H9 (cell line): ENCODE measurements around the gene IMMP2L. TPM values are rescaled to one million over a fixed set of nuclear protein-coding genes. Genes with fewer than 3 reads are reported as not detected.

Experiments used
- DNase-seq: peaks from one replicate; pipeline ENCODE4 v3.0.0-alpha.2; 2017
- H2AFZ ChIP-seq: one replicate; pipeline ENCODE4 v1.6.1; 2013; ENCODE audit warnings: mild to moderate bottlenecking, low read length, control low read depth, moderate library complexity
- H2AK5ac ChIP-seq: 2 replicates; pipeline ENCODE4 v1.6.1; 2013; ENCODE audit warnings: low read length, control low read depth, mixed read lengths; ENCODE audit not compliant: insufficient read length
- H2BK120ac ChIP-seq: one replicate; pipeline ENCODE4 v1.6.1; 2013; ENCODE audit warnings: low read depth, mild to moderate bottlenecking, low read length, control low read depth, inconsistent platforms; ENCODE audit not compliant: poor library complexity, severe bottlenecking
- H2BK12ac ChIP-seq: 2 replicates; pipeline ENCODE4 v1.6.1; 2013; ENCODE audit warnings: low read length, control low read depth, mixed read lengths, low read depth; ENCODE audit not compliant: insufficient read length
- H2BK15ac ChIP-seq: 2 replicates; pipeline ENCODE4 v1.6.1; 2013; ENCODE audit warnings: low read depth, low read length, control low read depth
- H2BK20ac ChIP-seq: one replicate; pipeline ENCODE4 v1.6.1; 2013; ENCODE audit warnings: low read depth, mild to moderate bottlenecking, low read length, control low read depth, inconsistent platforms; ENCODE audit not compliant: poor library complexity, severe bottlenecking
- H2BK5ac ChIP-seq: 2 replicates; pipeline ENCODE4 v1.6.1; 2013; ENCODE audit warnings: low read length, control low read depth, mixed read lengths; ENCODE audit not compliant: insufficient read length
- H3K14ac ChIP-seq: 2 replicates; pipeline ENCODE4 v1.6.1; 2013; ENCODE audit warnings: low read length, control low read depth; ENCODE audit not compliant: insufficient read depth
- H3K18ac ChIP-seq: 2 replicates; pipeline ENCODE4 v1.6.1; 2013; ENCODE audit warnings: low read depth, mild to moderate bottlenecking, mixed read lengths, low read length, control low read depth; ENCODE audit not compliant: insufficient read length
- H3K23ac ChIP-seq: 2 replicates; pipeline ENCODE4 v1.6.1; 2013; ENCODE audit warnings: low read length, control low read depth, mixed read lengths, low read depth; ENCODE audit not compliant: insufficient read length
- H3K23me2 ChIP-seq: 2 replicates; pipeline ENCODE4 v1.6.1; 2013; ENCODE audit warnings: low read depth, mild to moderate bottlenecking, mixed read lengths, low read length, control low read depth; ENCODE audit not compliant: insufficient read length, poor library complexity, severe bottlenecking
- H3K27ac ChIP-seq: 2 replicates; pipeline ENCODE4 v1.5.1; 2013; ENCODE audit warnings: low read length, control low read depth, mixed read lengths, low read depth; ENCODE audit not compliant: insufficient read length
- H3K27me3 ChIP-seq: 2 replicates; pipeline ENCODE4 v1.6.1; 2013; ENCODE audit warnings: low read length, control low read depth, inconsistent platforms; ENCODE audit not compliant: insufficient read depth
- H3K4ac ChIP-seq: 2 replicates; pipeline ENCODE4 v1.6.1; 2013; ENCODE audit warnings: low read depth, mild to moderate bottlenecking, control low read depth, inconsistent platforms, low read length, moderate library complexity
- H3K4me1 ChIP-seq: 2 replicates; pipeline ENCODE4 v1.6.1; 2013; ENCODE audit warnings: low read length, control low read depth, inconsistent platforms; ENCODE audit not compliant: insufficient read depth
- H3K4me2 ChIP-seq: 2 replicates; pipeline ENCODE4 v1.6.1; 2013; ENCODE audit warnings: low read length, control low read depth, mixed read lengths; ENCODE audit not compliant: insufficient read length, insufficient read depth
- H3K56ac ChIP-seq: 2 replicates; pipeline ENCODE4 v1.6.1; 2013; ENCODE audit warnings: low read depth, mild to moderate bottlenecking, mixed read lengths, low read length, control low read depth; ENCODE audit not compliant: insufficient read length
- H3K79me1 ChIP-seq: 2 replicates; pipeline ENCODE4 v1.6.1; 2013; ENCODE audit warnings: low read depth, mild to moderate bottlenecking, moderate library complexity, low read length, control low read depth, inconsistent platforms; ENCODE audit not compliant: insufficient read depth, poor library complexity, severe bottlenecking
- H3K79me2 ChIP-seq: 2 replicates; pipeline ENCODE4 v1.6.1; 2013; ENCODE audit warnings: low read length, control low read depth, inconsistent platforms; ENCODE audit not compliant: insufficient read depth
- H3K9ac ChIP-seq: 2 replicates; pipeline ENCODE4 v1.6.1; 2013; ENCODE audit warnings: low read length, control low read depth, mixed read lengths; ENCODE audit not compliant: insufficient read length; ENCODE audit errors: extremely low read depth
- H3K9me3 ChIP-seq: one replicate; pipeline ENCODE4 v1.6.1; 2013; ENCODE audit warnings: low read depth, low read length, inconsistent platforms; ENCODE audit not compliant: control insufficient read depth
- H3T11ph ChIP-seq: one replicate; pipeline ENCODE4 v1.6.1; 2013; ENCODE audit warnings: mild to moderate bottlenecking, low read length, control low read depth, inconsistent platforms
- H4K20me1 ChIP-seq: one replicate; pipeline ENCODE4 v1.6.1; 2013; ENCODE audit not compliant: control insufficient read depth, insufficient read length, insufficient read depth
- H4K5ac ChIP-seq: 2 replicates; pipeline ENCODE4 v1.6.1; 2013; ENCODE audit warnings: low read depth, mild to moderate bottlenecking, mixed read lengths, low read length, control low read depth; ENCODE audit not compliant: insufficient read length
- H4K8ac ChIP-seq: replicated peaks from 2 replicates; pipeline ENCODE4 v1.6.1; 2013; ENCODE audit warnings: low read length, control low read depth, mixed read lengths, low read depth; ENCODE audit not compliant: insufficient read length
- H4K91ac ChIP-seq: 2 replicates; pipeline ENCODE4 v1.6.1; 2013; ENCODE audit warnings: low read depth, mild to moderate bottlenecking, moderate library complexity, mixed read lengths, low read length, control low read depth; ENCODE audit not compliant: insufficient read length
- H3K27ac Mint-ChIP-seq, 3 experiments: 2 replicates in 2 of 3; 3 replicates in 1 of 3; pipeline ENCODE4 v1.8.0; 2020 to 2021; ENCODE audit warnings: mixed read lengths in 3 of 3, mild to moderate bottlenecking in 1 of 3, moderate library complexity in 1 of 3
- H3K27me3 Mint-ChIP-seq: 2 replicates; pipeline ENCODE4 v1.8.0; 2021; ENCODE audit warnings: low read depth, mild to moderate bottlenecking, moderate library complexity, mixed read lengths
- H3K36me3 Mint-ChIP-seq, 3 experiments: 2 replicates in 2 of 3; 3 replicates in 1 of 3; pipeline ENCODE4 v1.8.0; 2020 to 2021; ENCODE audit warnings: low read depth in 3 of 3, mixed read lengths in 3 of 3; ENCODE audit not compliant: insufficient read depth in 1 of 3
- H3K4me1 Mint-ChIP-seq, 2 experiments: 2 replicates each; pipeline ENCODE4 v1.8.0; 2020; ENCODE audit warnings: mixed read lengths in 2 of 2
- H3K4me3 Mint-ChIP-seq, 2 experiments: 2 replicates in 1 of 2; 3 replicates in 1 of 2; pipeline ENCODE4 v1.8.0; 2020 to 2021; ENCODE audit warnings: mild to moderate bottlenecking in 2 of 2, mixed read lengths in 2 of 2, moderate library complexity in 1 of 2
- H3K9me3 Mint-ChIP-seq, 2 experiments: 2 replicates in 1 of 2; 3 replicates in 1 of 2; pipeline ENCODE4 v1.8.0; 2020; ENCODE audit warnings: mild to moderate bottlenecking in 2 of 2, mixed read lengths in 2 of 2, moderate library complexity in 1 of 2
- WGBS: extraction: QIAGEN DNeasy Blood & Tissue Kit; methylation state at CpG from one replicate; pipeline ENCODE4 v1.1.7; 2013; ENCODE audit warnings: missing lambda C conversion rate, low lambda C conversion rate, mixed read lengths; ENCODE audit not compliant: insufficient read length; ENCODE audit errors: extremely low coverage; 5-methylcytosine and 5-hydroxymethylcytosine counted together
- total RNA-seq: library from RNA; stranded (reverse); gene quantifications from 2 replicates; pipeline ENCODE4 v1.2.1, GENCODE V29; 2021
- TF ChIP-seq, protein P1 (sequence below): fragments of 200-600 bp; sonication (generic); conservative IDR thresholded peaks from 3 replicates; pipeline ENCODE4 v1.8.0; 2021; ENCODE audit warnings: antibody characterized with exemption, mild to moderate bottlenecking

Gene IMMP2L
- total RNA-seq, 1 experiment from 2014 or later = 14.7 TPM

DNA sequence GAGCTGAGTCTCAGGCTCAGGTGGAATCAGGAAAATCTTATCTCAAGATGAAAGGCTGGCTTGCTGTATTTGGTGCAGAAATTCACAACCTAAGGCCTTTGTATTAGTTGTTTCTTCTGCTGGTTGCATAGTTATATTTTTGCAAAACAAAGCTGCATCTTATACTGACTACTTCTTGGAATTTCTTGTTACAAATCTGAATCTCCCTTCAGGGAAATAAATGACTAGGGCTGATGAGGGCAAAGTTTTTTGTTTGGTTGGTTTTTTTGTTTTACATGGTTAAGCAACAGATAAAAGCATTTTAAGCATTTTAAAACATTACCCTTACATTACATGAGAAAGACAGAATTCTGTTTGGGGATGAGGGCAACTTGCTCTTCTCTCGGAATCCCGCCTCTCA, 485.3 kb downstream of the IMMP2L start:
- H3K27me3 Mint-ChIP-seq = no peaks in the 10 kb centered on the region
- no CpG with 5 or more reads among the region's 2 CpGs for WGBS
- no peaks in the 10 kb centered on the region; the same call in 1 of the 2 replicates for H3K4me1 ChIP-seq

More for the DNA sequence above, 485.3 kb downstream of the IMMP2L start:
- Histone ChIP-seq H3K27ac (no peak overlapping the region), H4K91ac (no peak overlapping the region), H3K4me2 (no peak overlapping the region), H3K27me3 (no peaks in the 10 kb centered on the region), H4K8ac (no peak overlapping the region), H3K23me2 (no peaks in the 10 kb centered on the region), H4K5ac (no peak overlapping the region), H2BK5ac (no peak overlapping the region), H2AFZ (no peak overlapping the region), H2BK120ac (no peak overlapping the region), H3K14ac (no peak overlapping the region), H3K9me3 (no peaks in the 10 kb centered on the region), H3K9ac (no peak overlapping the region), H3K18ac (no peak overlapping the region), H3T11ph (no peak overlapping the region), H2BK15ac (no peak overlapping the region), H3K23ac (no peak overlapping the region), H3K79me2 (no peaks in the 10 kb centered on the region), H4K20me1 (no peaks in the 10 kb centered on the region), H3K4ac (no peak overlapping the region), H3K56ac (no peak overlapping the region), H2AK5ac (no peak overlapping the region), H2BK20ac (no peak overlapping the region), H2BK12ac (no peak overlapping the region), H3K79me1 (no peaks in the 10 kb centered on the region)
- Mint-ChIP-seq H3K4me1 (peaks cover 23 to 28% of the 10 kb centered on the region in 2 experiments), H3K4me3 (no peak overlapping the region), H3K36me3 (no peaks in the 10 kb centered on the region), H3K9me3 (no peaks in the 10 kb centered on the region), H3K27ac (no peak overlapping the region)
- no peak for DNase-seq
- TF ChIP-seq, protein P1, sequence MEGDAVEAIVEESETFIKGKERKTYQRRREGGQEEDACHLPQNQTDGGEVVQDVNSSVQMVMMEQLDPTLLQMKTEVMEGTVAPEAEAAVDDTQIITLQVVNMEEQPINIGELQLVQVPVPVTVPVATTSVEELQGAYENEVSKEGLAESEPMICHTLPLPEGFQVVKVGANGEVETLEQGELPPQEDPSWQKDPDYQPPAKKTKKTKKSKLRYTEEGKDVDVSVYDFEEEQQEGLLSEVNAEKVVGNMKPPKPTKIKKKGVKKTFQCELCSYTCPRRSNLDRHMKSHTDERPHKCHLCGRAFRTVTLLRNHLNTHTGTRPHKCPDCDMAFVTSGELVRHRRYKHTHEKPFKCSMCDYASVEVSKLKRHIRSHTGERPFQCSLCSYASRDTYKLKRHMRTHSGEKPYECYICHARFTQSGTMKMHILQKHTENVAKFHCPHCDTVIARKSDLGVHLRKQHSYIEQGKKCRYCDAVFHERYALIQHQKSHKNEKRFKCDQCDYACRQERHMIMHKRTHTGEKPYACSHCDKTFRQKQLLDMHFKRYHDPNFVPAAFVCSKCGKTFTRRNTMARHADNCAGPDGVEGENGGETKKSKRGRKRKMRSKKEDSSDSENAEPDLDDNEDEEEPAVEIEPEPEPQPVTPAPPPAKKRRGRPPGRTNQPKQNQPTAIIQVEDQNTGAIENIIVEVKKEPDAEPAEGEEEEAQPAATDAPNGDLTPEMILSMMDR = no peak
